GM23338 (cell line): ENCODE results near the gene AMIGO1. TPM values are rescaled to one million over a fixed set of nuclear protein-coding genes. Genes with fewer than 3 reads are reported as not detected.
"Not testable (repeated sequence)": the region's sequence is repeated elsewhere in the genome, so short reads cannot be mapped to it uniquely, and the experiment has no call there.

Experiments used
- ATAC-seq: fragments of 200-7000 bp; cut with Tn5 transposase; 3 replicates; pipeline ENCODE4 v1.9.1; 2020
- DNase-seq: peaks from one replicate; pipeline ENCODE4 v3.0.0-alpha.2; 2015; ENCODE audit warnings: low spot score
- H2AFZ ChIP-seq: fragments of 200-600 bp; sonication (generic); 2 replicates; pipeline ENCODE4 v1.8.0; 2016; ENCODE audit warnings: antibody characterized with exemption, mild to moderate bottlenecking, moderate library complexity
- H3F3A ChIP-seq: fragments of 200-600 bp; sonication (generic); replicated peaks from 2 replicates; pipeline ENCODE4 v1.8.0; 2017; ENCODE audit warnings: antibody characterized with exemption, mixed run types, low read depth
- H3K27ac ChIP-seq: fragments of 200-600 bp; sonication (generic); 2 replicates; pipeline ENCODE4 v1.6.1; 2016; ENCODE audit warnings: low read depth
- H3K27me3 ChIP-seq: fragments of 200-600 bp; sonication (generic); 2 replicates; pipeline ENCODE4 v1.8.0; 2016; ENCODE audit warnings: mild to moderate bottlenecking, mixed run types, moderate library complexity; ENCODE audit not compliant: insufficient read depth
- H3K36me3 ChIP-seq: fragments of 200-600 bp; sonication (generic); 2 replicates; pipeline ENCODE4 v1.8.0; 2016; ENCODE audit warnings: mild to moderate bottlenecking; ENCODE audit not compliant: insufficient read depth
- H3K4me1 ChIP-seq: fragments of 200-600 bp; sonication (generic); 2 replicates; pipeline ENCODE4 v1.8.0; 2016; ENCODE audit warnings: mild to moderate bottlenecking, moderate library complexity; ENCODE audit not compliant: insufficient read depth
- H3K4me2 ChIP-seq: fragments of 200-600 bp; sonication (generic); 2 replicates; pipeline ENCODE4 v1.7.1; 2017; ENCODE audit warnings: mixed run types
- H3K4me3 ChIP-seq: fragments of 200-600 bp; sonication (generic); 2 replicates; pipeline ENCODE4 v1.6.1; 2016; ENCODE audit warnings: mixed run types
- H3K79me2 ChIP-seq: fragments of 200-600 bp; sonication (generic); replicated peaks from 2 replicates; pipeline ENCODE4 v1.8.0; 2017; ENCODE audit warnings: mild to moderate bottlenecking; ENCODE audit not compliant: insufficient read depth
- H3K9me2 ChIP-seq: fragments of 200-600 bp; sonication (generic); 2 replicates; pipeline ENCODE4 v1.8.0; 2017; ENCODE audit not compliant: insufficient read depth
- H4K20me1 ChIP-seq: fragments of 200-600 bp; sonication (generic); replicated peaks from 2 replicates; pipeline ENCODE4 v1.8.0; 2017; ENCODE audit warnings: mild to moderate bottlenecking; ENCODE audit not compliant: insufficient read depth
- H3K27ac Mint-ChIP-seq: 2 replicates; pipeline ENCODE4 v1.8.0; 2020; ENCODE audit warnings: inconsistent platforms, mild to moderate bottlenecking, moderate library complexity, mixed read lengths
- H3K27me3 Mint-ChIP-seq: 3 replicates; pipeline ENCODE4 v1.8.0; 2022; ENCODE audit warnings: low read depth, mild to moderate bottlenecking, moderate library complexity, mixed read lengths, inconsistent platforms; ENCODE audit not compliant: insufficient read depth, poor library complexity
- H3K36me3 Mint-ChIP-seq: 3 replicates; pipeline ENCODE4 v1.8.0; 2021; ENCODE audit warnings: low read depth, mild to moderate bottlenecking, inconsistent platforms, moderate library complexity, mixed read lengths
- H3K4me1 Mint-ChIP-seq: 3 replicates; pipeline ENCODE4 v1.8.0; 2020; ENCODE audit warnings: mild to moderate bottlenecking, inconsistent platforms, mixed read lengths
- H3K4me3 Mint-ChIP-seq: 3 replicates; pipeline ENCODE4 v1.8.0; 2021; ENCODE audit warnings: moderate library complexity, mild to moderate bottlenecking, inconsistent platforms, mixed read lengths
- H3K9me3 Mint-ChIP-seq: 3 replicates; pipeline ENCODE4 v1.8.0; 2020; ENCODE audit warnings: moderate library complexity, mild to moderate bottlenecking, inconsistent platforms, mixed read lengths
- CREB1 ChIP-seq: fragments of 250-450 bp; sonication (Bioruptor Pico); IDR thresholded peaks from 2 replicates; pipeline ENCODE4 v1.5.0; 2020; ENCODE audit warnings: low read depth, mild to moderate bottlenecking, moderate library complexity
- EZH2phosphoT487 ChIP-seq: fragments of 200-600 bp; sonication (generic); IDR thresholded peaks from one replicate; pipeline ENCODE4 v1.8.1; 2018; ENCODE audit warnings: antibody characterized with exemption; ENCODE audit not compliant: unreplicated experiment
- JUNB ChIP-seq: IDR thresholded peaks from one replicate; pipeline ENCODE4 v1.6.1; 2016; ENCODE audit warnings: antibody characterized with exemption; ENCODE audit not compliant: unreplicated experiment
- NANOG ChIP-seq: IDR thresholded peaks from 2 replicates; pipeline ENCODE4 v1.6.1; 2016; ENCODE audit warnings: antibody characterized with exemption, borderline replicate concordance
- STAT1 ChIP-seq: IDR thresholded peaks from one replicate; pipeline ENCODE4 v1.6.1; 2016; ENCODE audit warnings: antibody characterized with exemption; ENCODE audit not compliant: unreplicated experiment
- polyA plus RNA-seq: library from polyadenylated mRNA; unstranded; fragments of >200 nt; fragmentation: Nextera tagmentation; extraction: Ambion mirVana; gene quantifications from 2 replicates; pipeline ENCODE4 v1.2.1, GENCODE V29; 2016
- total RNA-seq: library from RNA; depleted of rRNA; stranded (reverse); fragments of >200 nt; shearing (Covaris generic); gene quantifications from 2 replicates; pipeline ENCODE4 v1.2.3, GENCODE V29; 2014
- TF ChIP-seq, protein P1 (sequence below): IDR thresholded peaks from 2 replicates; pipeline ENCODE4 v1.6.1; 2016; ENCODE audit warnings: antibody characterized with exemption
- TF ChIP-seq, protein P2 (sequence below), 2 experiments: fragments of 200-600 bp in 1 of 2; sonication (generic) in 1 of 2; conservative IDR thresholded peaks; 2 replicates each; pipeline versions ENCODE4 v1.5.1 to v1.6.1; 2016 to 2017; ENCODE audit warnings: antibody characterized with exemption in 2 of 2, low read depth in 2 of 2, mild to moderate bottlenecking in 2 of 2, moderate library complexity in 1 of 2

The AMIGO1 gene
- total and polyA plus RNA-seq, 2 experiments from 2014 or later: 0.53 to 3.8 TPM

DNA sequence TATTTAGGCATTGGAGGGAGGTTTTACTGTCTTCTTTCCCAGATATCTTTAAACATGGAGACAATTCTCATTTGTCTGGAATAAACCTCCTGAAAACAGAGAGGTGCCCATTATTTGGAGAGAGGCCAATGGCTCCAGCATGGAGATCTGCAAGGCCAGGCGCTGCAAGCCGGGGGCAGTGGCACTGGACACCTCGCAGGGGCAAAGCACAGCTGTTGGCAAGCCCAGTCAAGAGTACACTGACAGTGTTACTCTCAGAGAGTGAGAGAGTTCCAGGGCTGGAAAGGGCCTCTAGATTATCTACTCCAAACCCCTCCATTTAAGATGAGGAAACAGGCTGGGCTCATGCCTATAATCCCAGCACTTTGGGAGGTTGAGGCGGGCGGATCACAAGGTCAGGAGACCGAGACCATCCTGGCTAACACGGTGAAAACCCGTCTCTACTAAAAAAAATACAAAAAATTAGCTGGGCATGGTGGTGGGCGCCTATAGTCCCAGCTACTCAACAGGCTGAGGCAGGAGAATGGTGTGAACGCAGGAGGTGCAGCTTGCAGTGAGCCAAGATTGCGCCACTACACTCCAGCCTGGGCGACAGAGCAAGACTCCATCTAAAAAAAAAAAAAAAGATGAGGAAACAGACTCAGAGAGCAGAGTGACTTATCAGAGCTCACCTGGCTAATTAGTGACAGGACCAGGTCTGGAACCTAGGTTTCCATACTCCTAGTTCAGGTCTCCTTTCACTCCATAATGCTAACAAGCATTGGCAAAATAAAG is 36.1 kb downstream of the AMIGO1 start:
- not testable (repeated sequence) for H3K9me2 ChIP-seq, H3K36me3 ChIP-seq, H3K27ac ChIP-seq, H3K4me1 Mint-ChIP-seq, H3K9me3 Mint-ChIP-seq, H4K20me1 ChIP-seq, H3K27ac Mint-ChIP-seq, H3K79me2 ChIP-seq, H3F3A ChIP-seq, H3K4me2 ChIP-seq, DNase-seq, H3K4me3 Mint-ChIP-seq, ATAC-seq, H3K27me3 Mint-ChIP-seq, H3K36me3 Mint-ChIP-seq, H3K4me3 ChIP-seq, H2AFZ ChIP-seq
- peaks cover 13% of the 10 kb centered on the region for H3K27me3 ChIP-seq
- peaks cover 10% of the 10 kb centered on the region for H3K4me1 ChIP-seq

DNA sequence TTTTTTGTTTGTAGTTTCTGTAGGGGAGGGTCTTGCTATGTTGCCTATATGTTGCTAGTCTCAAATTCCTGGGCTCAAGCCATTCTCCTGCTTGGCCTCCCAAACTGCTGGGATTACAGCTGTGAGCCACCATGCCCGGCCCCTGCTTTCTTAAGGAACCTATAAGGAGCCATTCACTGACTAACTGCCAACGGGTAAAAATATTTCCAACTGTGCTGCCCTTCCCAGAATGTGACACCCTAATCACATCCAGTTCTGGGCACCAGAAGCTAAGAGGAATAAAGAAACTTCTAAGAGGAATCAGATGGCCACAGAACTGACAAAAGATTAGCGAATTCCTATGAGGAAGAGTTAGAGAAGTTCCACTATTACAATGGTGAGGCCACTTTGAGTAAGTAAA is 36.7 kb downstream of the AMIGO1 start:
- H3K9me2 ChIP-seq: no peaks in the 10 kb centered on the region
- DNase-seq (no peak), ATAC-seq (no peak)
- no peaks in the 10 kb centered on the region; the same call in 1 of the 2 replicates for H4K20me1 ChIP-seq
- peaks cover 20% of the 10 kb centered on the region for H3K27me3 ChIP-seq
- H3K9me3 Mint-ChIP-seq: no peaks in the 10 kb centered on the region; the same call in 2 of the 3 replicates
- H3K36me3 Mint-ChIP-seq: no peaks in the 10 kb centered on the region
- H3K36me3 ChIP-seq: no peaks in the 10 kb centered on the region
- H3K27ac Mint-ChIP-seq: no peak overlapping the region
- H2AFZ ChIP-seq: no peak overlapping the region
- peaks cover 17% of the 10 kb centered on the region for H3K4me1 ChIP-seq
- H3K79me2 ChIP-seq: no peaks in the 10 kb centered on the region
- no peak overlapping the region for H3K4me3 Mint-ChIP-seq
- H3K27me3 Mint-ChIP-seq: peaks cover 15% of the 10 kb centered on the region
- no peak overlapping the region for H3K4me2 ChIP-seq
- TF ChIP-seq CREB1 (CRISPR knock-in tag) (no peak), STAT1 (no peak), EZH2phosphoT487 (no peak), NANOG (no peak), JUNB (no peak)
- TF ChIP-seq, protein P1, sequence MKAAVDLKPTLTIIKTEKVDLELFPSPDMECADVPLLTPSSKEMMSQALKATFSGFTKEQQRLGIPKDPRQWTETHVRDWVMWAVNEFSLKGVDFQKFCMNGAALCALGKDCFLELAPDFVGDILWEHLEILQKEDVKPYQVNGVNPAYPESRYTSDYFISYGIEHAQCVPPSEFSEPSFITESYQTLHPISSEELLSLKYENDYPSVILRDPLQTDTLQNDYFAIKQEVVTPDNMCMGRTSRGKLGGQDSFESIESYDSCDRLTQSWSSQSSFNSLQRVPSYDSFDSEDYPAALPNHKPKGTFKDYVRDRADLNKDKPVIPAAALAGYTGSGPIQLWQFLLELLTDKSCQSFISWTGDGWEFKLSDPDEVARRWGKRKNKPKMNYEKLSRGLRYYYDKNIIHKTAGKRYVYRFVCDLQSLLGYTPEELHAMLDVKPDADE: no peak
- TF ChIP-seq, protein P2, sequence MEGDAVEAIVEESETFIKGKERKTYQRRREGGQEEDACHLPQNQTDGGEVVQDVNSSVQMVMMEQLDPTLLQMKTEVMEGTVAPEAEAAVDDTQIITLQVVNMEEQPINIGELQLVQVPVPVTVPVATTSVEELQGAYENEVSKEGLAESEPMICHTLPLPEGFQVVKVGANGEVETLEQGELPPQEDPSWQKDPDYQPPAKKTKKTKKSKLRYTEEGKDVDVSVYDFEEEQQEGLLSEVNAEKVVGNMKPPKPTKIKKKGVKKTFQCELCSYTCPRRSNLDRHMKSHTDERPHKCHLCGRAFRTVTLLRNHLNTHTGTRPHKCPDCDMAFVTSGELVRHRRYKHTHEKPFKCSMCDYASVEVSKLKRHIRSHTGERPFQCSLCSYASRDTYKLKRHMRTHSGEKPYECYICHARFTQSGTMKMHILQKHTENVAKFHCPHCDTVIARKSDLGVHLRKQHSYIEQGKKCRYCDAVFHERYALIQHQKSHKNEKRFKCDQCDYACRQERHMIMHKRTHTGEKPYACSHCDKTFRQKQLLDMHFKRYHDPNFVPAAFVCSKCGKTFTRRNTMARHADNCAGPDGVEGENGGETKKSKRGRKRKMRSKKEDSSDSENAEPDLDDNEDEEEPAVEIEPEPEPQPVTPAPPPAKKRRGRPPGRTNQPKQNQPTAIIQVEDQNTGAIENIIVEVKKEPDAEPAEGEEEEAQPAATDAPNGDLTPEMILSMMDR (conservative IDR thresholded peaks at IDR 0.05; ENCODE audit: low read depth in 2 of 2): no peak
- H3K4me3 ChIP-seq: no peak overlapping the region
- peaks cover 15% of the 10 kb centered on the region for H3K4me1 Mint-ChIP-seq
- H3F3A ChIP-seq: 0 out of 2 replicates have a peak, but pooled peaks cover 5% of the 10 kb centered on the region
- no peak overlapping the region for H3K27ac ChIP-seq
